Mucosa of descending colon (tissue), 3 donors: Measurements from ENCODE around the gene STK31. TPM values are rescaled to one million over a fixed set of nuclear protein-coding genes. Genes with fewer than 3 reads are reported as not detected.

Experiments
- ATAC-seq: fragments of 200-7000 bp; cut with Tn5 transposase; one replicate; pipeline ENCODE4 v1.9.1; 2020; ENCODE audit warnings: mild to moderate bottlenecking, moderate library complexity
- DNase-seq, 3 donors: peaks; one replicate each; pipeline ENCODE4 v3.0.0-alpha.2; 2020
- H3K36me3 ChIP-seq: fragments of 200-600 bp; one replicate; pipeline ENCODE4 v1.8.0; 2021; ENCODE audit warnings: low read depth, mild to moderate bottlenecking
- H3K4me1 ChIP-seq: fragments of 200-600 bp; one replicate; pipeline ENCODE4 v1.8.0; 2021; ENCODE audit warnings: low read depth, mild to moderate bottlenecking
- H3K4me3 ChIP-seq: fragments of 200-600 bp; one replicate; pipeline ENCODE4 v1.8.0; 2021; ENCODE audit warnings: mild to moderate bottlenecking
- H3K9me3 ChIP-seq: fragments of 200-600 bp; one replicate; pipeline ENCODE4 v1.8.0; 2021; ENCODE audit warnings: mild to moderate bottlenecking
- CTCF ChIP-seq: fragments of 200-600 bp; IDR thresholded peaks from one replicate; pipeline ENCODE4 v1.8.0; 2022; ENCODE audit warnings: antibody characterized with exemption, mild to moderate bottlenecking
- intact Hi-C, 2 donors: fragments of 100-400 bp; cut with DNase I in 1 of 2; cut with micrococcal nuclease in 1 of 2; formaldehyde crosslinking; loops; one replicate each; pipeline versions ENCODE4 v1.11.0 to v1.11.1; 2022; cut with DNase I, micrococcal nuclease
- total RNA-seq, 3 donors: library from RNA; stranded (reverse); fragmentation: NEBNext Ultra II Directional in 2 of 3; extraction: Animal tissue kit (Norgen Biotek cat#: 25700) in 2 of 3; gene quantifications; one replicate each; pipeline versions ENCODE4 v1.2.1 to v1.2.4, GENCODE V29; 2021 to 2023
- donor health status: DM: no; HTN: no; CAD: no; lungs with moderate emphysema.
- donor health status: DM: no; HTN: no; CAD: no.
- donor health status: DM: no; HTN: yes; CAD: no.

Gene STK31
- total RNA-seq, 3 donors from 2014 or later, result 0.38 to 1.3 (median 0.65) TPM

GRCh38 chr7:23689165-23689564 is 20.9 kb upstream of the STK31 start:
- Histone ChIP-seq H3K36me3 (no peaks in the 10 kb centered on the region), H3K4me1 (peaks cover 6% of the 10 kb centered on the region), H3K4me3 (no peak overlapping the region), H3K9me3 (no peaks in the 10 kb centered on the region)
- DNase-seq (no peak), ATAC-seq (no peak)
- no peak for TF ChIP-seq CTCF
- intact Hi-C loops, result no loop called here

GRCh38 chr7:23691320-23691719 is 18.7 kb upstream of the STK31 start:
- ATAC-seq, result no peak
- Histone ChIP-seq H3K4me3 (no peak overlapping the region), H3K4me1 (no peaks in the 10 kb centered on the region), H3K36me3 (no peaks in the 10 kb centered on the region), H3K9me3 (no peaks in the 10 kb centered on the region)
- no peak for TF ChIP-seq CTCF
- DNase-seq, result no peak
- intact Hi-C loops, result no loop called here

- Histone ChIP-seq H3K4me3 (no peak overlapping the region), H3K9me3 (no peaks in the 10 kb centered on the region), H3K36me3 (no peaks in the 10 kb centered on the region), H3K4me1 (no peaks in the 10 kb centered on the region)
- no peak for TF ChIP-seq CTCF
- intact Hi-C loops, result no loop called here
- no peak for ATAC-seq
- no peak for DNase-seq
These were observed 16.8 kb upstream of the STK31 start for GRCh38 chr7:23693224-23693623.

- H3K9me3 ChIP-seq, result no peaks in the 10 kb centered on the region
- no peak overlapping the region for H3K4me3 ChIP-seq
- H3K36me3 ChIP-seq, result no peaks in the 10 kb centered on the region
- peak in 2 of 3 donors; percentile 56 to 61 for DNase-seq
- H3K4me1 ChIP-seq, result no peaks in the 10 kb centered on the region
- intact Hi-C loops, result no loop called here
- TF ChIP-seq CTCF, result no peak
- peak; percentile 62 for ATAC-seq
These were observed 13.0 kb upstream of the STK31 start for GRCh38 chr7:23696916-23697441.

GRCh38 chr7:23698822-23699221 is 11.2 kb upstream of the STK31 start:
- H3K9me3 ChIP-seq, result no peaks in the 10 kb centered on the region
- ATAC-seq, result no peak
- TF ChIP-seq CTCF, result no peak
- no peak for DNase-seq
- intact Hi-C loops, result no loop called here
- H3K4me3 ChIP-seq, result no peak overlapping the region
- H3K36me3 ChIP-seq, result no peaks in the 10 kb centered on the region
- H3K4me1 ChIP-seq, result no peaks in the 10 kb centered on the region

- TF ChIP-seq CTCF, result no peak
- peaks cover under 1% of the 10 kb centered on the region for H3K9me3 ChIP-seq
- ATAC-seq, result no peak
- peak in 1 of 3 donors; percentile 45 for DNase-seq
- intact Hi-C loops, result no loop called here
- H3K36me3 ChIP-seq, result no peaks in the 10 kb centered on the region
- no peaks in the 10 kb centered on the region for H3K4me1 ChIP-seq
- H3K4me3 ChIP-seq, result no peak overlapping the region
These were observed 10.0 kb upstream of the STK31 start for GRCh38 chr7:23700046-23700445.
